GM21360 (cell line): ENCODE measurements around the gene IFT27.
"Not testable (repeated sequence)": the region's sequence is repeated elsewhere in the genome, so short reads cannot be mapped to it uniquely, and the experiment has no call there.

Experiments
- ATAC-seq: cut with Tn5 transposase; IDR thresholded peaks from one replicate; pipeline ENCODE4 v1.9.1; 2021; ENCODE audit warnings: mild to moderate bottlenecking, moderate library complexity; ENCODE audit not compliant: unreplicated experiment

IFT27 gene

GRCh38 chr22:36767035-36767775, 8.7 kb downstream of the IFT27 start:
- no peak for ATAC-seq

- no peak for ATAC-seq
Measured at GRCh38 chr22:36765943-36766450, 9.9 kb downstream of the IFT27 start.

GRCh38 chr22:36765131-36765942, 10.6 kb downstream of the IFT27 start:
- no peak for ATAC-seq

GRCh38 chr22:36764641-36765040, 11.3 kb downstream of the IFT27 start:
- no peak for ATAC-seq

GRCh38 chr22:36764060-36764459, 11.9 kb downstream of the IFT27 start:
- no peak for ATAC-seq

GRCh38 chr22:36763576-36763975, 12.3 kb downstream of the IFT27 start:
- no peak for ATAC-seq

GRCh38 chr22:36762687-36763260, 13.1 kb downstream of the IFT27 start:
- ATAC-seq = no peak

GRCh38 chr22:36761553-36762240, 14.2 kb downstream of the IFT27 start:
- no peak for ATAC-seq

GRCh38 chr22:36760786-36761185, 15.1 kb downstream of the IFT27 start:
- no peak for ATAC-seq

GRCh38 chr22:36759481-36760159, 16.3 kb downstream of the IFT27 start:
- ATAC-seq = no peak

- ATAC-seq = no peak
Measured at GRCh38 chr22:36758792-36759271, 17.1 kb downstream of the IFT27 start.

GRCh38 chr22:36757668-36758211, 18.2 kb downstream of the IFT27 start:
- no peak for ATAC-seq

- ATAC-seq = no peak
Measured at GRCh38 chr22:36756746-36757655, 18.9 kb downstream of the IFT27 start.

- no peak for ATAC-seq
Measured at GRCh38 chr22:36756031-36756430, 19.9 kb downstream of the IFT27 start.

GRCh38 chr22:36755316-36755715, 20.6 kb downstream of the IFT27 start:
- no peak for ATAC-seq

- ATAC-seq = not testable (repeated sequence)
Measured at GRCh38 chr22:36754881-36755280, 21.0 kb downstream of the IFT27 start.

GRCh38 chr22:36753916-36754315, 22.0 kb downstream of the IFT27 start:
- ATAC-seq = no peak

GRCh38 chr22:36753120-36753802, 22.7 kb downstream of the IFT27 start:
- ATAC-seq = no peak
